Activated naive CD8-positive, alpha-beta T cell treated with anti-CD3 and anti-CD28 coated beads, Interleukin-2, amount 50 U/mL, for 24 hours (primary cell): Measurements from ENCODE around the gene CNTNAP2.

Experiments
- ATAC-seq: fragments of 150-1000 bp; cut with Tn5 transposase; one replicate; pipeline ENCODE4 v1.10.0; 2021
- DNase-seq: peaks from one replicate; pipeline ENCODE4 v3.0.0; 2021
- H3K27ac Mint-ChIP-seq: one replicate; pipeline ENCODE4 v1.8.0; 2021; ENCODE audit warnings: mild to moderate bottlenecking, mixed read lengths
- H3K27me3 Mint-ChIP-seq: one replicate; pipeline ENCODE4 v1.8.0; 2021; ENCODE audit warnings: mixed read lengths
- H3K36me3 Mint-ChIP-seq: one replicate; pipeline ENCODE4 v1.8.0; 2021; ENCODE audit warnings: low read depth, mixed read lengths
- H3K4me1 Mint-ChIP-seq: one replicate; pipeline ENCODE4 v1.8.0; 2021; ENCODE audit warnings: mixed read lengths
- H3K4me3 Mint-ChIP-seq: one replicate; pipeline ENCODE4 v1.8.0; 2021; ENCODE audit warnings: mild to moderate bottlenecking, moderate library complexity, mixed read lengths
- H3K9me3 Mint-ChIP-seq: one replicate; pipeline ENCODE4 v1.8.0; 2021; ENCODE audit warnings: mixed read lengths

CNTNAP2 gene

GRCh38 chr7:146575903-146576302 is 459.3 kb downstream of the CNTNAP2 start:
- Mint-ChIP-seq H3K4me3 (no peak overlapping the region), H3K4me1 (no peaks in the 10 kb centered on the region), H3K27me3 (no peaks in the 10 kb centered on the region), H3K27ac (no peak overlapping the region), H3K9me3 (peaks cover 4% of the 10 kb centered on the region), H3K36me3 (no peaks in the 10 kb centered on the region)
- ATAC-seq (no peak), DNase-seq (no peak)

DNA sequence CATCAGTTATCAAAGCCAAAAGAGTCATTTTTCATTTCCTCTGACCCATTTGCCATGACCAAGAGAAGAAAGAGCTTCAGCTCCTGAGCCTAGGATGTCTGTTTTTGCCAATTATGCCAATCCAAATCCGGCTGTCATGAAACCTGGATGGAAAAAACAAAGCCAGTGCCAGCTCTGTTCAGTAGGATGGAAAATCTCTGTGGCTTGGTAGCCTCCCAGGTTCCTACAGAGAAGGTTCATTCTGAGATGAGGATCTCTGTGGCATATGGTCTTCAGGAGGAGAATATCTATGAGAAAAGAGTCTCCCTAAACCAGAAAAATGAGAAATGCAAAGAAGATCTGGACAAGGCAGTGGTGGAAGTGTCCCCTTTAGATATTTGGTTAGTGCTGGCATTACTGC is 475.4 kb downstream of the CNTNAP2 start:
- Mint-ChIP-seq H3K9me3 (peaks cover 6% of the 10 kb centered on the region), H3K36me3 (no peaks in the 10 kb centered on the region), H3K27me3 (no peaks in the 10 kb centered on the region), H3K4me3 (no peak overlapping the region), H3K4me1 (no peaks in the 10 kb centered on the region), H3K27ac (no peak overlapping the region)
- no peak for DNase-seq
- ATAC-seq = no peak

- no peak overlapping the region for H3K4me3 Mint-ChIP-seq
- ATAC-seq = no peak
- H3K27ac Mint-ChIP-seq = no peak overlapping the region
- H3K9me3 Mint-ChIP-seq = no peaks in the 10 kb centered on the region
- no peak for DNase-seq
- no peaks in the 10 kb centered on the region for H3K27me3 Mint-ChIP-seq
- no peaks in the 10 kb centered on the region for H3K4me1 Mint-ChIP-seq
- no peaks in the 10 kb centered on the region for H3K36me3 Mint-ChIP-seq
Observed at GRCh38 chr7:146606628-146607027, 490.0 kb downstream of the CNTNAP2 start.

GRCh38 chr7:146619641-146620040 is 503.0 kb downstream of the CNTNAP2 start:
- no peak for ATAC-seq
- Mint-ChIP-seq H3K36me3 (no peaks in the 10 kb centered on the region), H3K27me3 (no peaks in the 10 kb centered on the region), H3K4me1 (no peaks in the 10 kb centered on the region), H3K27ac (no peak overlapping the region), H3K4me3 (no peak overlapping the region), H3K9me3 (peaks cover 5% of the 10 kb centered on the region)
- no peak for DNase-seq

DNA sequence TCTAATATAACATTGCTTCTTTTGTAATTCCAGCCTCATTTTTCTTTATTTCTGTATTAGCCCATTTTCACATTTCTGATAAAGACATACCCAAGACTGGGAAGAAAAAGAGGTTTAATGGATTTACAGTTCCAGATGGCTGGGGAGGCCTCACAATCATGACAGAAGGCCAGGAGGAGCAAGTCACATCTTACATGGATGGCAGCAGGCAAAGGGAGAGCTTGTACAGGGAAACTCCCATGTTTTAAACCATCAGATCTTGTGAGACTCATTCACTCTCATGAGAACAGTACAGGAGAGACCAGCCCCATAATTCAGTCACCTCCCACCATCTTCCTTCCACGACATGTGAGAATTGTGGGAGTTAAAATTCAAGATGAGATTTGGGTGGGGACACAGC is 510.3 kb downstream of the CNTNAP2 start:
- H3K27ac Mint-ChIP-seq = no peak overlapping the region
- ATAC-seq = no peak
- H3K9me3 Mint-ChIP-seq = peaks cover 26% of the 10 kb centered on the region
- DNase-seq = no peak
- no peaks in the 10 kb centered on the region for H3K36me3 Mint-ChIP-seq
- no peaks in the 10 kb centered on the region for H3K27me3 Mint-ChIP-seq
- no peak overlapping the region for H3K4me3 Mint-ChIP-seq
- H3K4me1 Mint-ChIP-seq = no peaks in the 10 kb centered on the region

GRCh38 chr7:146635205-146636032 is 518.8 kb downstream of the CNTNAP2 start:
- no peak overlapping the region for H3K27ac Mint-ChIP-seq
- DNase-seq (no peak), ATAC-seq (no peak)
- H3K36me3 Mint-ChIP-seq = no peaks in the 10 kb centered on the region
- no peak overlapping the region for H3K4me3 Mint-ChIP-seq
- H3K4me1 Mint-ChIP-seq = no peaks in the 10 kb centered on the region
- H3K9me3 Mint-ChIP-seq = peaks cover 10% of the 10 kb centered on the region
- no peaks in the 10 kb centered on the region for H3K27me3 Mint-ChIP-seq

- H3K9me3 Mint-ChIP-seq = peaks cover 10% of the 10 kb centered on the region
- H3K4me3 Mint-ChIP-seq = no peak overlapping the region
- no peaks in the 10 kb centered on the region for H3K27me3 Mint-ChIP-seq
- H3K27ac Mint-ChIP-seq = no peak overlapping the region
- DNase-seq = no peak
- H3K36me3 Mint-ChIP-seq = no peaks in the 10 kb centered on the region
- no peaks in the 10 kb centered on the region for H3K4me1 Mint-ChIP-seq
- no peak for ATAC-seq
Observed at GRCh38 chr7:146636033-146636356, 519.4 kb downstream of the CNTNAP2 start.

GRCh38 chr7:146636581-146636980 is 520.0 kb downstream of the CNTNAP2 start:
- Mint-ChIP-seq H3K9me3 (peaks cover 10% of the 10 kb centered on the region), H3K4me1 (no peaks in the 10 kb centered on the region), H3K27ac (no peak overlapping the region), H3K27me3 (no peaks in the 10 kb centered on the region), H3K36me3 (no peaks in the 10 kb centered on the region), H3K4me3 (no peak overlapping the region)
- no peak for DNase-seq
- ATAC-seq = no peak

GRCh38 chr7:146639291-146639690 is 522.7 kb downstream of the CNTNAP2 start:
- ATAC-seq = no peak
- no peaks in the 10 kb centered on the region for H3K4me1 Mint-ChIP-seq
- H3K36me3 Mint-ChIP-seq = no peaks in the 10 kb centered on the region
- no peaks in the 10 kb centered on the region for H3K27me3 Mint-ChIP-seq
- no peak for DNase-seq
- H3K4me3 Mint-ChIP-seq = no peak overlapping the region
- peaks cover 8% of the 10 kb centered on the region for H3K9me3 Mint-ChIP-seq
- no peak overlapping the region for H3K27ac Mint-ChIP-seq

- no peaks in the 10 kb centered on the region for H3K4me1 Mint-ChIP-seq
- no peak overlapping the region for H3K27ac Mint-ChIP-seq
- no peaks in the 10 kb centered on the region for H3K27me3 Mint-ChIP-seq
- H3K36me3 Mint-ChIP-seq = no peaks in the 10 kb centered on the region
- DNase-seq (no peak), ATAC-seq (no peak)
- no peak overlapping the region for H3K4me3 Mint-ChIP-seq
- H3K9me3 Mint-ChIP-seq = peaks cover 12% of the 10 kb centered on the region
Observed at GRCh38 chr7:146641491-146641890, 524.9 kb downstream of the CNTNAP2 start.

- H3K27ac Mint-ChIP-seq = no peak overlapping the region
Observed at GRCh38 chr7:146645383-146645976, 528.9 kb downstream of the CNTNAP2 start.

GRCh38 chr7:146647445-146647844 is 530.8 kb downstream of the CNTNAP2 start:
- H3K27ac Mint-ChIP-seq = no peak overlapping the region
- H3K9me3 Mint-ChIP-seq = peaks cover 4% of the 10 kb centered on the region
- DNase-seq = no peak
- no peak overlapping the region for H3K4me3 Mint-ChIP-seq
- no peaks in the 10 kb centered on the region for H3K27me3 Mint-ChIP-seq
- no peaks in the 10 kb centered on the region for H3K36me3 Mint-ChIP-seq
- no peak for ATAC-seq
- H3K4me1 Mint-ChIP-seq = no peaks in the 10 kb centered on the region

More at GRCh38 chr7:146645383-146645976, 528.9 kb downstream of the CNTNAP2 start:
- Mint-ChIP-seq H3K4me1 (no peaks in the 10 kb centered on the region), H3K9me3 (peaks cover 11% of the 10 kb centered on the region), H3K4me3 (no peak overlapping the region), H3K36me3 (no peaks in the 10 kb centered on the region), H3K27me3 (no peaks in the 10 kb centered on the region)
- ATAC-seq (no peak), DNase-seq (no peak)

DNA sequence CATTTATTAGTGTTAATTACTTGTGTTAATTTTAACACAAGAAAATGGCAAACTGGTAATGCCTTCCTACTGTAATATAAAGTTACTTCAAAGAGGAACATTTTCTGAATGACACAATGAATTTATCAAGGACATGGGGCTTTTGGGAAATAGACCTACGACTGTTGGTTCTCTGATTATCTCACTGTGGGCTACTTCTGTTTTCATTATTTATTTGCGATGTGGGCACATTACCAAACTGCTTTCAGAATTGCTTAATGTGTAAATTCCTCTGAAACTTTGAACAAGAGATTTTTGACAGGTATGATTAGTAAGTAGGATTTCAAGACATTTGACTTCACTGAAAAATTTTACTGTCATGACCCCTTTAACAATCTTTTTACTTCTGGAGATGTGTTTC is 535.6 kb downstream of the CNTNAP2 start:
- no peaks in the 10 kb centered on the region for H3K4me1 Mint-ChIP-seq
- no peak overlapping the region for H3K4me3 Mint-ChIP-seq
- H3K27ac Mint-ChIP-seq = no peak overlapping the region
- no peaks in the 10 kb centered on the region for H3K9me3 Mint-ChIP-seq
- ATAC-seq = no peak
- DNase-seq = no peak
- H3K36me3 Mint-ChIP-seq = no peaks in the 10 kb centered on the region
- no peaks in the 10 kb centered on the region for H3K27me3 Mint-ChIP-seq

DNA sequence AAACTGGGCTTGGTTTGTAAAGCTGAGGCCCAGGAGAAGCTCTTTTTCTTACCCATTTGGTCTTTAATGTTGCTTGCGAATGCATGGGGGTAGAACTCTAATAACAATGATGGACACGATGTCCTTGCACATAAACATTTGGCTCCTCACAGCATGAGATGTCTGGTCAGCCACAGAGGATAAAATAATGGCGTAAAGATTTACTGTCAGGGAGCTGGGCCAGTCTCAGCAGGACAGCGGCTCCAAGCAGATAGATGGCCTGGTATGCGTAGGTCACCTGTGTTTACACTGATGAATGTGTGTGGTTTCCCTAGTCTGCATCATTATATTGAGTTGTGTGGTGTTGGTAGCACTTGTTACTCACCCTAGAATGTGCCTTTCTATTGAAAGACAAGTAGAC is 537.4 kb downstream of the CNTNAP2 start:
- Mint-ChIP-seq H3K27me3 (no peaks in the 10 kb centered on the region), H3K27ac (no peak overlapping the region), H3K9me3 (peaks cover 3% of the 10 kb centered on the region), H3K36me3 (no peaks in the 10 kb centered on the region), H3K4me3 (no peak overlapping the region), H3K4me1 (no peaks in the 10 kb centered on the region)
- ATAC-seq (no peak), DNase-seq (no peak)

GRCh38 chr7:146655928-146656797 is 539.6 kb downstream of the CNTNAP2 start:
- Mint-ChIP-seq H3K27me3 (no peaks in the 10 kb centered on the region), H3K9me3 (peaks cover 3% of the 10 kb centered on the region), H3K4me1 (no peaks in the 10 kb centered on the region), H3K27ac (no peak overlapping the region), H3K4me3 (no peak overlapping the region), H3K36me3 (no peaks in the 10 kb centered on the region)
- DNase-seq (no peak), ATAC-seq (no peak)
